ENCODE measurements around the gene EHF. TPM values are rescaled to one million over a fixed set of nuclear protein-coding genes. Genes with fewer than 3 reads are reported as not detected.
"Not testable (repeated sequence)": the region's sequence is repeated elsewhere in the genome, so short reads cannot be mapped to it uniquely, and the experiment has no call there.

The EHF gene
- total and polyA plus RNA-seq, 9 donors, result 0.07 to 2.2 (median 0.12) TPM; not detected in 4

GRCh38 chr11:34680206-34680605 is 59.3 kb downstream of the EHF start:
- DNase-seq, result no peak
- Histone ChIP-seq H3K4me3 (ENCODE audit: low read length) (no peak overlapping the region), H3K4me1 (ENCODE audit: control insufficient read depth, insufficient read depth, low read length) (no peaks in the 10 kb centered on the region), H3K27me3 (ENCODE audit: control insufficient read depth, insufficient read depth, low read length) (no peaks in the 10 kb centered on the region), H3K36me3 (ENCODE audit: control insufficient read depth, insufficient read depth, low read length) (no peaks in the 10 kb centered on the region), H3K9me3 (replicated peaks; ENCODE audit: control insufficient read depth, low read depth, low read length) (no peaks in the 10 kb centered on the region), H3K27ac (ENCODE audit: low read length) (no peak overlapping the region)
- no CpG with 5 or more reads among the region's 1 CpG for WGBS (ENCODE audit: insufficient coverage)

GRCh38 chr11:34680918-34681586 is 60.2 kb downstream of the EHF start:
- WGBS (ENCODE audit: insufficient coverage), result 89% methylated on average over 1 of the region's 5 CpGs
- no peak for DNase-seq
- no peak overlapping the region for H3K27ac ChIP-seq (ENCODE audit: low read length)
- H3K9me3 ChIP-seq (replicated peaks; ENCODE audit: control insufficient read depth, low read depth, low read length), result no peaks in the 10 kb centered on the region
- H3K36me3 ChIP-seq (ENCODE audit: control insufficient read depth, insufficient read depth, low read length), result no peaks in the 10 kb centered on the region
- no peaks in the 10 kb centered on the region for H3K4me1 ChIP-seq (ENCODE audit: control insufficient read depth, insufficient read depth, low read length)
- no peaks in the 10 kb centered on the region for H3K27me3 ChIP-seq (ENCODE audit: control insufficient read depth, insufficient read depth, low read length)
- H3K4me3 ChIP-seq (ENCODE audit: low read length), result no peak overlapping the region

- no peak for DNase-seq
- Histone ChIP-seq H3K27ac (ENCODE audit: low read length) (no peak overlapping the region), H3K36me3 (ENCODE audit: control insufficient read depth, insufficient read depth, low read length) (no peaks in the 10 kb centered on the region), H3K9me3 (replicated peaks; ENCODE audit: control insufficient read depth, low read depth, low read length) (no peaks in the 10 kb centered on the region), H3K4me3 (ENCODE audit: low read length) (no peak overlapping the region), H3K27me3 (ENCODE audit: control insufficient read depth, insufficient read depth, low read length) (no peaks in the 10 kb centered on the region), H3K4me1 (ENCODE audit: control insufficient read depth, insufficient read depth, low read length) (no peaks in the 10 kb centered on the region)
- WGBS (ENCODE audit: insufficient coverage), result no CpG with 5 or more reads among the region's 2 CpGs
These were observed 61.9 kb downstream of the EHF start for GRCh38 chr11:34682825-34683224.

- no peak overlapping the region for H3K27ac ChIP-seq (ENCODE audit: low read length)
- no peaks in the 10 kb centered on the region for H3K9me3 ChIP-seq (replicated peaks; ENCODE audit: control insufficient read depth, low read depth, low read length)
- no CpG with 5 or more reads among the region's 1 CpG for WGBS (ENCODE audit: insufficient coverage)
- no peaks in the 10 kb centered on the region for H3K4me1 ChIP-seq (ENCODE audit: control insufficient read depth, insufficient read depth, low read length)
- no peaks in the 10 kb centered on the region for H3K36me3 ChIP-seq (ENCODE audit: control insufficient read depth, insufficient read depth, low read length)
- DNase-seq, result no peak
- no peaks in the 10 kb centered on the region for H3K27me3 ChIP-seq (ENCODE audit: control insufficient read depth, insufficient read depth, low read length)
- no peak overlapping the region for H3K4me3 ChIP-seq (ENCODE audit: low read length)
These were observed 62.5 kb downstream of the EHF start for GRCh38 chr11:34683396-34683795.

GRCh38 chr11:34685864-34686263 is 65.0 kb downstream of the EHF start:
- WGBS (ENCODE audit: insufficient coverage), result no CpG with 5 or more reads among the region's 2 CpGs
- H3K27ac ChIP-seq (ENCODE audit: low read length), result no peak overlapping the region
- H3K36me3 ChIP-seq (ENCODE audit: control insufficient read depth, insufficient read depth, low read length), result no peaks in the 10 kb centered on the region
- no peaks in the 10 kb centered on the region for H3K9me3 ChIP-seq (replicated peaks; ENCODE audit: control insufficient read depth, low read depth, low read length)
- no peaks in the 10 kb centered on the region for H3K27me3 ChIP-seq (ENCODE audit: control insufficient read depth, insufficient read depth, low read length)
- H3K4me3 ChIP-seq (ENCODE audit: low read length), result no peak overlapping the region
- no peaks in the 10 kb centered on the region for H3K4me1 ChIP-seq (ENCODE audit: control insufficient read depth, insufficient read depth, low read length)
- no peak for DNase-seq

- WGBS (ENCODE audit: insufficient coverage), result no CpG with 5 or more reads among the region's 26 CpGs
- not testable (repeated sequence) for H3K9me3 ChIP-seq (replicated peaks; ENCODE audit: control insufficient read depth, low read depth, low read length); H3K27ac ChIP-seq (ENCODE audit: low read length); H3K36me3 ChIP-seq (ENCODE audit: control insufficient read depth, insufficient read depth, low read length); H3K4me1 ChIP-seq (ENCODE audit: control insufficient read depth, insufficient read depth, low read length); DNase-seq; H3K4me3 ChIP-seq (ENCODE audit: low read length); H3K27me3 ChIP-seq (ENCODE audit: control insufficient read depth, insufficient read depth, low read length)
These were observed 71.4 kb downstream of the EHF start for GRCh38 chr11:34692299-34692698.

- no peak for DNase-seq
- H3K9me3 ChIP-seq (replicated peaks; ENCODE audit: control insufficient read depth, low read depth, low read length), result no peaks in the 10 kb centered on the region
- no peak overlapping the region for H3K4me3 ChIP-seq (ENCODE audit: low read length)
- no peaks in the 10 kb centered on the region for H3K27me3 ChIP-seq (ENCODE audit: control insufficient read depth, insufficient read depth, low read length)
- no peak overlapping the region for H3K27ac ChIP-seq (ENCODE audit: low read length)
- H3K4me1 ChIP-seq (ENCODE audit: control insufficient read depth, insufficient read depth, low read length), result no peaks in the 10 kb centered on the region
- no peaks in the 10 kb centered on the region for H3K36me3 ChIP-seq (ENCODE audit: control insufficient read depth, insufficient read depth, low read length)
These were observed 76.0 kb downstream of the EHF start for GRCh38 chr11:34696862-34697261.

GRCh38 chr11:34706709-34707461 is 86.0 kb downstream of the EHF start:
- Histone ChIP-seq H3K36me3 (ENCODE audit: control insufficient read depth, insufficient read depth, low read length) (no peaks in the 10 kb centered on the region), H3K4me1 (ENCODE audit: control insufficient read depth, insufficient read depth, low read length) (no peaks in the 10 kb centered on the region), H3K9me3 (replicated peaks; ENCODE audit: control insufficient read depth, low read depth, low read length) (peaks cover 3% of the 10 kb centered on the region), H3K27ac (ENCODE audit: low read length) (no peak overlapping the region), H3K4me3 (ENCODE audit: low read length) (no peak overlapping the region), H3K27me3 (ENCODE audit: control insufficient read depth, insufficient read depth, low read length) (no peaks in the 10 kb centered on the region)
- DNase-seq, result no peak
- WGBS (ENCODE audit: insufficient coverage), result 56% methylated on average over 1 of the region's 2 CpGs

- no peak overlapping the region for H3K4me3 ChIP-seq (ENCODE audit: low read length)
- no peaks in the 10 kb centered on the region for H3K27me3 ChIP-seq (ENCODE audit: control insufficient read depth, insufficient read depth, low read length)
- no peak overlapping the region for H3K27ac ChIP-seq (ENCODE audit: low read length)
- H3K9me3 ChIP-seq (replicated peaks; ENCODE audit: control insufficient read depth, low read depth, low read length), result peaks cover 7% of the 10 kb centered on the region
- 81% methylated on average over 3 of the region's 3 CpGs for WGBS (ENCODE audit: insufficient coverage)
- no peak for DNase-seq
- H3K36me3 ChIP-seq (ENCODE audit: control insufficient read depth, insufficient read depth, low read length), result no peaks in the 10 kb centered on the region
- no peaks in the 10 kb centered on the region for H3K4me1 ChIP-seq (ENCODE audit: control insufficient read depth, insufficient read depth, low read length)
These were observed 86.6 kb downstream of the EHF start for GRCh38 chr11:34707462-34707840.
